ENCODE data around the gene MNX1.

Gene MNX1

GRCh38 chr7:156966387-156966786 is 44.1 kb downstream of the MNX1 start:
- DNase-seq, result no peak

- no peak for DNase-seq
Observed at GRCh38 chr7:156964971-156965370, 45.5 kb downstream of the MNX1 start.

GRCh38 chr7:156963472-156963871 is 47.0 kb downstream of the MNX1 start:
- DNase-seq, result no peak

- DNase-seq, result no peak
Observed at GRCh38 chr7:156962897-156963296, 47.6 kb downstream of the MNX1 start.

GRCh38 chr7:156962145-156962544 is 48.3 kb downstream of the MNX1 start:
- no peak for DNase-seq

GRCh38 chr7:156956727-156957126 is 53.7 kb downstream of the MNX1 start:
- no peak for DNase-seq

- no peak for DNase-seq
Observed at GRCh38 chr7:156954941-156955340, 55.5 kb downstream of the MNX1 start.
